BE2C (cell line): ENCODE measurements around the gene FPR2.
A peak's percentile ranks its signal among the peaks of the same experiment; 100 is the strongest.

Experiments used
- DNase-seq: peaks from one replicate; pipeline ENCODE4 v3.0.0-alpha.2; 2020
- H3K27me3 ChIP-seq: fragments of 250-450 bp; sonication (Bioruptor Pico); 2 replicates; pipeline ENCODE4 v1.5.1; 2020; ENCODE audit warnings: mild to moderate bottlenecking
- H3K36me3 ChIP-seq: fragments of 250-450 bp; sonication (Bioruptor Pico); 2 replicates; pipeline ENCODE4 v1.5.1; 2020; ENCODE audit warnings: mild to moderate bottlenecking
- H3K4me1 ChIP-seq: fragments of 250-450 bp; sonication (Bioruptor Pico); 2 replicates; pipeline ENCODE4 v1.5.1; 2020
- H3K4me3 ChIP-seq: 2 replicates; pipeline ENCODE4 v1.5.1; 2011; ENCODE audit warnings: low read depth, low read length
- H3K9me3 ChIP-seq: fragments of 250-450 bp; sonication (Bioruptor Pico); 2 replicates; pipeline ENCODE4 v1.5.1; 2020
- TF ChIP-seq, protein P1 (sequence below): IDR thresholded peaks from 2 replicates; pipeline ENCODE4 v1.5.1; 2012; ENCODE audit warnings: mild to moderate bottlenecking, low read depth, low read length

FPR2 gene

DNA sequence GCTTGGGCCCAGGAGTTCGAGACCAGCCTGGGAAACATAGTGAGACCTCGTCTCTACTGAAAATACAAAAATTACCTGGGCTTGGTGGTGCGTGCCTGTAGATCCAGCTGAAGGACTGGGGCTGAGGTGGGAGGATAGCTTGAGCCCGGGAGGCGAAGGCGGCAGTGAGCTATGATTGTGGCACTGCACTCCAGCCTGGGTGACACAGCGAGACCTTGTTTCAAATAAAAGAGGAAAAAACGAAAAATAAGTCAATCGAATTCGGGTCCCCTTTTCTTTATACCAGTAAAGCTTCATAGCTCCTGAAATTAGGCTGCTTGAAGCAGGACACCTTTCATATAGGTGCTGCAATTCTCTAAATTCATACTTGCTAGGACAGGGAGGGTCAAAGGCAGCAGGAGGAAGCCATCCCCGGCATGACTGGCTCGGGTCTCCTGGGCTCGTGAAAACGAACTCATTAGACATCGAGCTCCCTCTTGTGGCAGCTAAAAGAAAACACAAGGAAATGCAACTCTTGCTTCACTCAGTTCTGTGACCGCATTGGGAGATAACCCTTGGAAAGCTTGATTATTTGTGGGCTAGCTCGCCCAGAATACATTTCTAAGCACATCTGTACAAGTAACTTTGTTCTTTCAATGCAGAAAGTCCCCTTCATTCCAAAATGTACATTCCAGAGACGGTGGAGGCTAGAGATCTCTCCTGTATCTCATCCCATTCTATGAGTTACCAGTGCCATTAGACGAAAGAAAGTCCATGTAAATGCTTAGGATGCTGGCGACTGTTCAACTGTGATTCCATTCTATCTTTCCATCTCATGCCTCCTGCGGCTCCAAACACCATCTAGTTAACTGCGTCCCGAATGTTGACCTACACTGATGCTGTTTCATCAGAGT lies 16.8 kb downstream of the FPR2 start:
- H3K9me3 ChIP-seq, result no peaks in the 10 kb centered on the region
- TF ChIP-seq, protein P1, sequence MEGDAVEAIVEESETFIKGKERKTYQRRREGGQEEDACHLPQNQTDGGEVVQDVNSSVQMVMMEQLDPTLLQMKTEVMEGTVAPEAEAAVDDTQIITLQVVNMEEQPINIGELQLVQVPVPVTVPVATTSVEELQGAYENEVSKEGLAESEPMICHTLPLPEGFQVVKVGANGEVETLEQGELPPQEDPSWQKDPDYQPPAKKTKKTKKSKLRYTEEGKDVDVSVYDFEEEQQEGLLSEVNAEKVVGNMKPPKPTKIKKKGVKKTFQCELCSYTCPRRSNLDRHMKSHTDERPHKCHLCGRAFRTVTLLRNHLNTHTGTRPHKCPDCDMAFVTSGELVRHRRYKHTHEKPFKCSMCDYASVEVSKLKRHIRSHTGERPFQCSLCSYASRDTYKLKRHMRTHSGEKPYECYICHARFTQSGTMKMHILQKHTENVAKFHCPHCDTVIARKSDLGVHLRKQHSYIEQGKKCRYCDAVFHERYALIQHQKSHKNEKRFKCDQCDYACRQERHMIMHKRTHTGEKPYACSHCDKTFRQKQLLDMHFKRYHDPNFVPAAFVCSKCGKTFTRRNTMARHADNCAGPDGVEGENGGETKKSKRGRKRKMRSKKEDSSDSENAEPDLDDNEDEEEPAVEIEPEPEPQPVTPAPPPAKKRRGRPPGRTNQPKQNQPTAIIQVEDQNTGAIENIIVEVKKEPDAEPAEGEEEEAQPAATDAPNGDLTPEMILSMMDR, result peak; percentile 75
- no peaks in the 10 kb centered on the region for H3K36me3 ChIP-seq
- H3K4me3 ChIP-seq, result no peak overlapping the region
- H3K4me1 ChIP-seq, result no peaks in the 10 kb centered on the region
- peak; percentile 67 for DNase-seq
- peaks cover 3% of the 10 kb centered on the region for H3K27me3 ChIP-seq

- DNase-seq, result no peak
- H3K4me1 ChIP-seq, result no peaks in the 10 kb centered on the region
- no peaks in the 10 kb centered on the region; the same call in none of the 2 replicates for H3K27me3 ChIP-seq
- no peaks in the 10 kb centered on the region for H3K9me3 ChIP-seq
- no peak overlapping the region for H3K4me3 ChIP-seq
- TF ChIP-seq, protein P1, result no peak
- H3K36me3 ChIP-seq, result no peaks in the 10 kb centered on the region
Observed at GRCh38 chr19:51779181-51779580, 18.2 kb downstream of the FPR2 start.

- TF ChIP-seq, protein P1, result no peak
- no peaks in the 10 kb centered on the region for H3K9me3 ChIP-seq
- no peaks in the 10 kb centered on the region for H3K36me3 ChIP-seq
- no peaks in the 10 kb centered on the region for H3K4me1 ChIP-seq
- DNase-seq, result no peak
- no peak overlapping the region for H3K4me3 ChIP-seq
- H3K27me3 ChIP-seq, result no peaks in the 10 kb centered on the region; the same call in none of the 2 replicates
Observed at GRCh38 chr19:51779703-51780102, 18.7 kb downstream of the FPR2 start.

DNA sequence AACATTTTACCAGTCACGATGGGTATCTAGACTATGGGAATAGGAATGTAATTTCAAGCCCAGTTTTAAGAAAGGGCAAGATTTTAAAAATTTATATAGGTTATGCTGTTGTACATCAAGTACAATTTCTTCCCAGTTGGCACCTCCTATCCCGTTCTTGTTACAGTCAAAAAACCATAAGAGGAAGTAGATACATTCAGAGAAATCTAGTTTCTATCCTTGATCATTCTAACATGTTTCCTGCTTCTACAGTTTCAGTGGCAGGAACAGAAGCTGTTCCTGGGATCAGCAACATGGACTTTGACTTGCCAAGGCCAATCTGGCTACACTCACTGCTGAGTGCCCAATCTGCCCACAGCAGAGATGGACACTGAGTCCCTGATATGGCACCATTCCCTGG lies 19.3 kb downstream of the FPR2 start:
- TF ChIP-seq, protein P1, result no peak
- Histone ChIP-seq H3K27me3 (no peaks in the 10 kb centered on the region; the same call in none of the 2 replicates), H3K9me3 (no peaks in the 10 kb centered on the region), H3K4me1 (no peaks in the 10 kb centered on the region), H3K36me3 (no peaks in the 10 kb centered on the region), H3K4me3 (no peak overlapping the region)
- no peak for DNase-seq

- no peaks in the 10 kb centered on the region for H3K4me1 ChIP-seq
- DNase-seq, result no peak
- H3K9me3 ChIP-seq, result no peaks in the 10 kb centered on the region
- H3K36me3 ChIP-seq, result no peaks in the 10 kb centered on the region
- TF ChIP-seq, protein P1, result no peak
- H3K27me3 ChIP-seq, result no peaks in the 10 kb centered on the region; the same call in none of the 2 replicates
- no peak overlapping the region for H3K4me3 ChIP-seq
Observed at GRCh38 chr19:51781999-51782398, 21.0 kb downstream of the FPR2 start.

DNA sequence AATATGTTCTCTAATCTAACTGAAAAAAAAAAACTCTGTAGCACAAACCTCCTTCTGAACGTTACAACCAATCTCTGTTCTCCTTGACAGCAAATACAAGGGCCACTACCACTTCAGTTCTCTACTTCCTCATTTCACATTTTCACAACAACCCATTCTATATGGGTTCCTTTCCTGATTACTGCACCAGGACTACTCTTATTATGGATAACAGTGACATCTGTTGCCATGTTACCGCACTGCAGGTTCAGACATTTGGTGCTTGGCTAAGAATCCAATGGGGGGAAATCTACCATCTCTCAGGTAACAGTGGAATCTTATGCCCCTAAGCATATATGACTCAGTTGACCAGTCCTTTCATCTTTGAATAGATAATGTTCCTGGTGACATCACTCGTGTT lies 22.4 kb downstream of the FPR2 start:
- no peak for DNase-seq
- TF ChIP-seq, protein P1, result peak; percentile 48
- H3K4me3 ChIP-seq, result no peak overlapping the region
- no peaks in the 10 kb centered on the region; the same call in none of the 2 replicates for H3K27me3 ChIP-seq
- no peaks in the 10 kb centered on the region for H3K4me1 ChIP-seq
- H3K9me3 ChIP-seq, result no peaks in the 10 kb centered on the region
- H3K36me3 ChIP-seq, result no peaks in the 10 kb centered on the region
